Neuronal stem cell (in vitro differentiated cells): ENCODE measurements around the gene ADRM1.

ENCODE experiments used
- DNase-seq: peaks from one replicate; pipeline ENCODE4 v3.0.0-alpha.2; 2013; ENCODE audit warnings: low spot score
- H2AFZ ChIP-seq: one replicate; pipeline ENCODE4 v1.6.1; 2013; ENCODE audit warnings: mild to moderate bottlenecking, low read length, inconsistent platforms
- H2AK5ac ChIP-seq: 2 replicates; pipeline ENCODE4 v1.6.1; 2013; ENCODE audit warnings: low read depth, mild to moderate bottlenecking, inconsistent platforms, low read length, moderate library complexity, mixed read lengths
- H2BK120ac ChIP-seq: 2 replicates; pipeline ENCODE4 v1.6.1; 2013; ENCODE audit warnings: low read depth, mild to moderate bottlenecking, inconsistent platforms, low read length, moderate library complexity, mixed read lengths
- H2BK12ac ChIP-seq: one replicate; pipeline ENCODE4 v1.6.1; 2013; ENCODE audit warnings: low read length, inconsistent platforms
- H2BK15ac ChIP-seq: 2 replicates; pipeline ENCODE4 v1.6.1; 2013; ENCODE audit warnings: mild to moderate bottlenecking, low read length, inconsistent platforms, mixed read lengths
- H2BK5ac ChIP-seq: one replicate; pipeline ENCODE4 v1.6.1; 2013; ENCODE audit warnings: inconsistent platforms, mild to moderate bottlenecking, low read length, moderate library complexity
- H3K14ac ChIP-seq: one replicate; pipeline ENCODE4 v1.6.1; 2013; ENCODE audit warnings: low read length, inconsistent platforms
- H3K18ac ChIP-seq: 2 replicates; pipeline ENCODE4 v1.6.1; 2013; ENCODE audit warnings: low read length, inconsistent platforms
- H3K23ac ChIP-seq: 2 replicates; pipeline ENCODE4 v1.6.1; 2013; ENCODE audit warnings: low read depth, mild to moderate bottlenecking, mixed read lengths, low read length, inconsistent platforms; ENCODE audit not compliant: poor library complexity
- H3K27ac ChIP-seq: replicated peaks from 3 replicates; pipeline ENCODE4 v1.5.1; 2013; ENCODE audit warnings: low read length, inconsistent platforms
- H3K27me3 ChIP-seq, 3 experiments: 2 replicates each; pipeline ENCODE4 v1.6.1; 2013; ENCODE audit warnings: low read length in 3 of 3, mild to moderate bottlenecking in 2 of 3, inconsistent platforms in 1 of 3, low read depth in 1 of 3, mixed read lengths in 1 of 3, moderate library complexity in 1 of 3; ENCODE audit not compliant: control insufficient read depth in 3 of 3, insufficient read depth in 3 of 3
- H3K36me3 ChIP-seq, 2 donors: replicated peaks in 1 of 2; 2 replicates each; pipeline ENCODE4 v1.6.1; 2013; ENCODE audit warnings: low read length in 2 of 2; ENCODE audit not compliant: control insufficient read depth in 2 of 2, insufficient read depth in 2 of 2
- H3K4ac ChIP-seq: 2 replicates; pipeline ENCODE4 v1.6.1; 2013; ENCODE audit warnings: inconsistent platforms, mild to moderate bottlenecking, low read length, moderate library complexity
- H3K4me1 ChIP-seq, 2 donors: 1 replicate in 1 of 2; 2 replicates in 1 of 2; pipeline ENCODE4 v1.6.1; 2013; ENCODE audit warnings: low read length in 2 of 2, low read depth in 1 of 2; ENCODE audit not compliant: control insufficient read depth in 2 of 2, insufficient read depth in 1 of 2
- H3K4me2 ChIP-seq: one replicate; pipeline ENCODE4 v1.6.1; 2013; ENCODE audit warnings: mild to moderate bottlenecking, low read length, inconsistent platforms; ENCODE audit not compliant: insufficient read depth, poor library complexity, severe bottlenecking
- H3K4me3 ChIP-seq, 2 donors: 2 replicates each; pipeline ENCODE4 v1.5.1; 2013; ENCODE audit warnings: low read length in 2 of 2, mild to moderate bottlenecking in 2 of 2, inconsistent platforms in 1 of 2, moderate library complexity in 1 of 2
- H3K79me1 ChIP-seq: one replicate; pipeline ENCODE4 v1.6.1; 2013; ENCODE audit warnings: low read depth, mild to moderate bottlenecking, inconsistent platforms, low read length, moderate library complexity
- H3K9ac ChIP-seq: one replicate; pipeline ENCODE4 v1.6.1; 2013; ENCODE audit warnings: mild to moderate bottlenecking, low read depth, low read length, inconsistent platforms; ENCODE audit not compliant: poor library complexity
- H3K9me3 ChIP-seq, 2 donors: replicated peaks in 1 of 2; 2 replicates each; pipeline versions ENCODE3 to v1.6.1; 2013; ENCODE audit warnings: low read length in 2 of 2, mild to moderate bottlenecking in 2 of 2, inconsistent platforms in 1 of 2, low read depth in 1 of 2, mixed read lengths in 1 of 2, moderate library complexity in 1 of 2; ENCODE audit not compliant: control insufficient read depth in 2 of 2, insufficient read depth in 1 of 2
- H4K8ac ChIP-seq: one replicate; pipeline ENCODE4 v1.6.1; 2013; ENCODE audit warnings: low read depth, mild to moderate bottlenecking, inconsistent platforms, low read length, moderate library complexity
- H4K91ac ChIP-seq: one replicate; pipeline ENCODE4 v1.6.1; 2013; ENCODE audit warnings: low read length, low read depth, mild to moderate bottlenecking, inconsistent platforms; ENCODE audit not compliant: poor library complexity
- WGBS, 2 donors: extraction: QIAGEN DNeasy Blood & Tissue Kit; methylation state at CpG; one replicate each; pipeline ENCODE4 v1.1.7; 2013; ENCODE audit warnings: missing lambda C conversion rate in 2 of 2, mixed read lengths in 1 of 2; ENCODE audit not compliant: insufficient read length in 2 of 2, insufficient replicate concordance in 1 of 2; ENCODE audit errors: extremely low coverage in 2 of 2; 5-methylcytosine and 5-hydroxymethylcytosine counted together

ADRM1 gene

GRCh38 chr20:62258499-62259293 is 44.1 kb upstream of the ADRM1 start:
- Histone ChIP-seq H3K14ac (no peak overlapping the region), H2AK5ac (no peak overlapping the region), H3K23ac (peak overlapping the region; percentile 26), H2AFZ (no peak overlapping the region), H3K36me3 (peaks cover 32 to 70% of the 10 kb centered on the region in 2 donors), H2BK120ac (no peak overlapping the region), H2BK15ac (no peak overlapping the region), H3K9me3 (no peaks in the 10 kb centered on the region), H4K8ac (no peak overlapping the region), H2BK12ac (no peak overlapping the region), H3K4ac (no peak overlapping the region), H3K4me3 (no peak overlapping the region), H4K91ac (no peak overlapping the region), H3K79me1 (peaks cover 3% of the 10 kb centered on the region), H3K27me3 (no peaks in the 10 kb centered on the region), H2BK5ac (no peak overlapping the region), H3K4me1 (peaks cover 0 to 5% of the 10 kb centered on the region in 2 donors), H3K4me2 (no peak overlapping the region), H3K18ac (no peak overlapping the region), H3K27ac (no peak overlapping the region), H3K9ac (peak overlapping the region; percentile 50)
- WGBS, 2 donors, result no CpG with 5 or more reads among the region's 20 CpGs
- no peak for DNase-seq

GRCh38 chr20:62259294-62259565 is 43.6 kb upstream of the ADRM1 start:
- Histone ChIP-seq H2AFZ (no peak overlapping the region), H3K27me3 (no peaks in the 10 kb centered on the region), H3K18ac (no peak overlapping the region), H3K14ac (no peak overlapping the region), H3K79me1 (peaks cover 3% of the 10 kb centered on the region), H3K23ac (peak overlapping the region; percentile 26), H3K4me3 (no peak overlapping the region), H2BK120ac (no peak overlapping the region), H3K4me2 (no peak overlapping the region), H4K91ac (no peak overlapping the region), H3K36me3 (peaks cover 35 to 75% of the 10 kb centered on the region in 2 donors), H3K4ac (no peak overlapping the region), H2BK15ac (no peak overlapping the region), H3K9me3 (peaks cover 2 to 3% of the 10 kb centered on the region in 2 donors), H2BK5ac (no peak overlapping the region), H3K4me1 (peaks cover 0 to 2% of the 10 kb centered on the region in 2 donors), H4K8ac (no peak overlapping the region), H3K27ac (no peak overlapping the region), H2BK12ac (no peak overlapping the region), H3K9ac (no peak overlapping the region), H2AK5ac (no peak overlapping the region)
- no peak for DNase-seq
- WGBS, 2 donors, result no CpG with 5 or more reads among the region's 8 CpGs

DNA sequence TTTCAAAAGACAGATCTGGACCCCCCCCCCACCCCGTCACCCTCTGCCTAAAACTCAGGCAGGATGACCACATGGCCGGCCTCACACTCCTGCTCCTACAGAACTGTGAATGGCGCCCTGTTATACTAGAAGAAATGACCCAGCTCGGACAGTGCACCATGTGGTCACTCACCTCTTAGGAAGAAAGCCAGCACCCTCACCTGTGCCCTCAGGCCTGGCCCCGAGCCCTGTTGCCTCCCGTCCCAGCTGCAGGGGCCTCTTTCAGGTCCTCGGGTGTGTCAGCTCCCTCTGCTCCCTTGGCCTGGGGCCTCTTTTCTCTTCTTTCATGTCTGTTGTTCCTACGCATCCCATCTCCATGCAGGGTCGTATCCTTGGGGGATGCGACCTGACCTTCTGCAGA is 40.7 kb upstream of the ADRM1 start:
- no peak for DNase-seq
- Histone ChIP-seq H3K14ac (no peak overlapping the region), H4K8ac (no peak overlapping the region), H3K9me3 (peaks cover 11 to 24% of the 10 kb centered on the region in 2 donors), H3K36me3 (peaks cover 37 to 91% of the 10 kb centered on the region in 2 donors), H2BK12ac (no peak overlapping the region), H3K9ac (no peak overlapping the region), H2BK5ac (no peak overlapping the region), H3K23ac (no peak overlapping the region), H3K18ac (no peak overlapping the region), H3K27me3 (no peaks in the 10 kb centered on the region), H3K4me3 (no peak overlapping the region), H2BK15ac (no peak overlapping the region), H4K91ac (no peak overlapping the region), H3K27ac (no peak overlapping the region), H3K4ac (no peak overlapping the region), H3K4me1 (no peaks in the 10 kb centered on the region), H2AFZ (no peak overlapping the region), H3K79me1 (peaks cover 1% of the 10 kb centered on the region), H2BK120ac (no peak overlapping the region), H2AK5ac (no peak overlapping the region), H3K4me2 (no peak overlapping the region)
- WGBS, 2 donors, result no CpG with 5 or more reads among the region's 10 CpGs

- Histone ChIP-seq H3K18ac (no peak overlapping the region), H4K8ac (no peak overlapping the region), H3K9ac (no peak overlapping the region), H2BK15ac (no peak overlapping the region), H2BK5ac (no peak overlapping the region), H3K4me2 (no peak overlapping the region), H2AK5ac (no peak overlapping the region), H3K9me3 (peaks cover 11 to 24% of the 10 kb centered on the region in 2 donors), H3K36me3 (peaks cover 35 to 85% of the 10 kb centered on the region in 2 donors), H2BK12ac (no peak overlapping the region), H3K14ac (no peak overlapping the region), H3K79me1 (peaks cover 1% of the 10 kb centered on the region), H2BK120ac (no peak overlapping the region), H3K27me3 (no peaks in the 10 kb centered on the region), H2AFZ (no peak overlapping the region), H3K4me3 (no peak overlapping the region), H4K91ac (no peak overlapping the region), H3K4me1 (no peaks in the 10 kb centered on the region), H3K4ac (no peak overlapping the region), H3K27ac (no peak overlapping the region), H3K23ac (no peak overlapping the region)
- WGBS, 2 donors, result no CpG with 5 or more reads among the region's 14 CpGs
- no peak for DNase-seq
Observed at GRCh38 chr20:62263396-62263795, 39.4 kb upstream of the ADRM1 start.
